ENCODE results near the gene SLC38A2. TPM values are rescaled to one million over a fixed set of nuclear protein-coding genes. Genes with fewer than 3 reads are reported as not detected.

Gene SLC38A2
- total and polyA plus RNA-seq, 4 donors, result 75.0 to 258 (median 128) TPM

- no peak for TF ChIP-seq CTCF (IDR thresholded peaks at IDR 0.05; ENCODE audit: control extremely low read depth, extremely low read depth)
- Histone ChIP-seq H3K27ac (ENCODE audit: low read depth in 1 of 2, low read length in 1 of 2) (peak overlapping the region in 1 of 2 donors; percentile 71), H3K36me3 (ENCODE audit: control insufficient read depth in 4 of 4, insufficient read depth in 4 of 4, low read length in 4 of 4) (peaks cover 9 to 59% (median 40%) of the 10 kb centered on the region in 4 donors), H3K9ac (ENCODE audit: insufficient read depth in 1 of 2, low read length in 2 of 2) (peak overlapping the region in 1 of 2 donors; percentile 90), H3K9me3 (ENCODE audit: control insufficient read depth in 4 of 4, insufficient read depth in 3 of 4, low read length in 3 of 4) (no peaks in the 10 kb centered on the region), H3K4me1 (ENCODE audit: control insufficient read depth in 5 of 5, insufficient read depth in 5 of 5, low read length in 5 of 5) (peaks cover 6 to 61% (median 18%) of the 10 kb centered on the region in 5 donors), H3K27me3 (ENCODE audit: control insufficient read depth in 3 of 3, insufficient read depth in 3 of 3, low read length in 2 of 3) (no peaks in the 10 kb centered on the region), H3K4me3 (peak overlapping the region; percentile 32)
- ATAC-seq (ENCODE audit: insufficient read depth, low FRiP score) (no peak), DNase-seq (no peak)
- WGBS, 2 donors, result 47 to 63% methylated on average over 7 of the region's 7 CpGs
These were observed 2.8 kb downstream of the SLC38A2 start for GRCh38 chr12:46369474-46370379.

- Histone ChIP-seq H3K27ac (ENCODE audit: low read depth in 1 of 2, low read length in 1 of 2) (peak overlapping the region in 1 of 2 donors; percentile 71), H3K9ac (ENCODE audit: insufficient read depth in 1 of 2, low read length in 2 of 2) (no peak overlapping the region), H3K27me3 (ENCODE audit: control insufficient read depth in 3 of 3, insufficient read depth in 3 of 3, low read length in 2 of 3) (no peaks in the 10 kb centered on the region), H3K4me1 (ENCODE audit: control insufficient read depth in 5 of 5, insufficient read depth in 5 of 5, low read length in 5 of 5) (peaks cover 6 to 59% (median 18%) of the 10 kb centered on the region in 5 donors), H3K36me3 (ENCODE audit: control insufficient read depth in 4 of 4, insufficient read depth in 4 of 4, low read length in 4 of 4) (peaks cover 9 to 64% (median 44%) of the 10 kb centered on the region in 4 donors), H3K9me3 (ENCODE audit: control insufficient read depth in 4 of 4, insufficient read depth in 3 of 4, low read length in 3 of 4) (no peaks in the 10 kb centered on the region), H3K4me3 (peak overlapping the region; percentile 32)
- DNase-seq (no peak), ATAC-seq (ENCODE audit: insufficient read depth, low FRiP score) (no peak)
- no peak for TF ChIP-seq CTCF (IDR thresholded peaks at IDR 0.05; ENCODE audit: control extremely low read depth, extremely low read depth)
- whole genome bisulfite sequencing, 2 donors, result 64 to 76% methylated on average over 4 of the region's 4 CpGs
These were observed 3.5 kb downstream of the SLC38A2 start for GRCh38 chr12:46369095-46369473.

- H3K36me3 ChIP-seq (ENCODE audit: control insufficient read depth in 4 of 4, insufficient read depth in 4 of 4, low read length in 4 of 4), result peaks cover 9 to 67% (median 47%) of the 10 kb centered on the region in 4 donors
- peak overlapping the region in 1 of 2 donors; percentile 66 for H3K27ac ChIP-seq (ENCODE audit: low read depth in 1 of 2, low read length in 1 of 2)
- H3K4me3 ChIP-seq, result no peak overlapping the region
- 44 to 64% methylated on average over 1 of the region's 1 CpG for WGBS, 2 donors
- TF ChIP-seq CTCF (IDR thresholded peaks at IDR 0.05; ENCODE audit: control extremely low read depth, extremely low read depth), result no peak
- DNase-seq (no peak), ATAC-seq (ENCODE audit: insufficient read depth, low FRiP score) (no peak)
- H3K4me1 ChIP-seq (ENCODE audit: control insufficient read depth in 5 of 5, insufficient read depth in 5 of 5, low read length in 5 of 5), result peaks cover 3 to 55% (median 18%) of the 10 kb centered on the region in 5 donors
- no peaks in the 10 kb centered on the region for H3K9me3 ChIP-seq (ENCODE audit: control insufficient read depth in 4 of 4, insufficient read depth in 3 of 4, low read length in 3 of 4)
- no peak overlapping the region for H3K9ac ChIP-seq (ENCODE audit: insufficient read depth in 1 of 2, low read length in 2 of 2)
- H3K27me3 ChIP-seq (ENCODE audit: control insufficient read depth in 3 of 3, insufficient read depth in 3 of 3, low read length in 2 of 3), result no peaks in the 10 kb centered on the region
These were observed 3.9 kb downstream of the SLC38A2 start for GRCh38 chr12:46368684-46369083.

All from lung (tissue), 12 donors.